Motor neuron (in vitro differentiated cells): ENCODE measurements around the gene RINL. TPM values are rescaled to one million over a fixed set of nuclear protein-coding genes. Genes with fewer than 3 reads are reported as not detected.
A peak's percentile ranks its signal among the peaks of the same experiment; 100 is the strongest.
"Not testable (repeated sequence)": the region's sequence is repeated elsewhere in the genome, so short reads cannot be mapped to it uniquely, and the experiment has no call there.

ENCODE experiments used
- ATAC-seq, 8 experiments: fragments of 200-7000 bp; cut with Tn5 transposase; replicated peaks in 6 of 8; 2 replicates each; pipeline ENCODE4 v1.8.0; 2021; ENCODE audit warnings: mild to moderate bottlenecking in 8 of 8, moderate library complexity in 8 of 8
- H3K27ac ChIP-seq, 2 donors: fragments of 250-450 bp; sonication (Bioruptor Pico); 2 replicates each; pipeline ENCODE4 v1.9.0; 2021; ENCODE audit warnings: antibody characterized with exemption in 2 of 2, mild to moderate bottlenecking in 2 of 2, moderate library complexity in 1 of 2
- H3K4me1 ChIP-seq, 2 donors: fragments of 250-450 bp; sonication (Bioruptor Pico); replicated peaks in 1 of 2; 2 replicates each; pipeline ENCODE4 v1.6.1; 2021; ENCODE audit warnings: antibody characterized with exemption in 2 of 2, mild to moderate bottlenecking in 2 of 2, moderate library complexity in 1 of 2
- H3K4me3 ChIP-seq, 5 donors: fragments of 250-450 bp; sonication (Bioruptor Pico); 2 replicates each; pipeline ENCODE4 v1.9.0; 2021; ENCODE audit warnings: antibody characterized with exemption in 5 of 5, mild to moderate bottlenecking in 5 of 5, moderate library complexity in 4 of 5
- WGBS, 10 experiments: fragments of 450-650 bp; shearing (Covaris generic); methylation state at CpG; one replicate each; pipeline ENCODE4 v1.0.0; 2022; 5-methylcytosine and 5-hydroxymethylcytosine counted together
- in situ Hi-C, 9 experiments: fragments of 400-800 bp; cut with MboI; loops; one replicate each; pipeline ENCODE4 v1.15.0; 2021; ENCODE audit warnings: low sequenced_read_pairs in 9 of 9, low pct_unique_long_range_greater_than_20kb in 2 of 9; ENCODE audit not compliant: unreplicated experiment in 9 of 9
- total RNA-seq, 8 experiments: library from RNA; unstranded; fragments of 300-600 nt; gene quantifications; 2 replicates each; pipeline versions ENCODE4 v1.2.3 to v1.2.4, GENCODE V29; 2022

The RINL gene
- total RNA-seq, 8 experiments from 2014 or later, result 1.1 to 11.0 (median 3.3) TPM

DNA sequence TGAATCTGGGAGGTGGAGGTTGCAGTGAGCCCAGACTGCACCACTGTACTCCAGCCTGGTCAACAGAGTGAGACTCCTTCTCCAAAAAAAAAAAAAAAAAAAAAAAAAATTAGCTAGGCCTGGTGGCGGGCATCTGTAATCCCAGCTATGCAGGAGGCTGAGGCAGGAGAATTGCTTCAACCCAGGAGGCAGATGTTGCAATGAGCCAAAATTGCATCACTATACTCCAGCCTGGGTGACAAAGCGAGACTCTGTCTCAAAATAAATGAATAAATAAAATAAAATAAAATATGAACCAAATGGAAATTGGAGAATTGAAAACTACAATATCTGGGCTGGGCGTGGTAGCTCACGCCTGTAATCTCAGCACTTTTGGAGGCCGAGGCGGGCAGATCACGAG, 48.9 kb downstream of the RINL start:
- 69 to 100% (median 96%) methylated on average over 1 to 7 of the region's 7 CpGs; no CpG with 5 or more reads in 1 of the 10 experiments for WGBS, 10 experiments
- peaks cover 7 to 14% of the 10 kb centered on the region in 2 donors for H3K4me1 ChIP-seq
- H3K4me3 ChIP-seq, ATAC-seq, in situ Hi-C loops, H3K27ac ChIP-seq: not testable (repeated sequence)

DNA sequence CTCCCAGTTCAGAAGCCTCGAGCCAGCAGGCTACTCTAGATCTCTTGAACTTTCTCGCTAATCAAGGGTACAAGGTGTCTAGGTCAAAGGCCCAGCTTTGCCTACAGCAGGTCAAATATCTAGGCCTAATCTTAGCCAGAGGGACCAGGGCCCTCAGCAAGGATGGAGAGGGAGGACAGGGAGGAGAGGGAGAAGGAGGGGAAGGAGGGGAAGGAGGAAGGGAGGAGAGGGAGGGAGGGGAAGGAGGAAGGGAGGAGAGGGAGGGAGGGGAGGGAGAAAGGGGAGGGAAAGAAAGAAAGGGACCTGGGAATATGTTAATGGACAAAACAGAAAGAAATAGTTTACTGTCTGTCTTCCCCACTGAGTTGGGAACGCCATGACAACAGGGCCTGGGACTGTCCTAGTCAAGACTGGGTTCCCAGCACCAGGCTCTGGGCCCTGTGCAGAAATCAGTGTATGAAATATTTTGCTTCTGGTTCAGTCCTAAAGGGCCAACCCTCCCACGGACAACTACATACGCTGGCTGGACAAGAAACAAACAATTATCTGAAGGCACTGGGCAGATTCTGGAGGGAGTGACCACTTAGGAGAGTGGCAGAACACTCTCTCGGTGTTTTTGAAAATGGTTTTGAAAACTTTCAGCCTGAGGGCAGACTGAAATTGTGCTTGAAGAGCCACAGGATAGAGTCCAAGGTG, 51.1 kb downstream of the RINL start:
- in situ Hi-C loops, result no loop called here

DNA sequence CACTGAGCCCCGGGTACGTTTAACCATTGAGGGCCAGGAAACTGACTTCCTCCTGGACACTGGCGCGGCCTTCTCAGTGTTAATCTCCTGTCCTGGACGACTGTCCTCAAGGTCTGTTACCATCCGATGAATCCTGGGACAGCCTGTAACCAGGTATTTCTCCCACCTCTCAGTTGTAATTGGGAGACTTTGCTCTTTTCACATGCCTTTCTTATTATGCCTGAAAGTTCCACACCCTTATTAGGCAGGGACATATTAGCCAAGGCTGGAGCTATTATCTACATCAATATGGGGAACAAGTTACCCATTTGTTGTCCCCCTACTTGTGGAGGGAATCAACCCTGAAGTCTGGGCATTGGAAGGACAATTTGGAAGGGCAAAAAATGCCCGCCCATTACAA, 52.1 kb downstream of the RINL start:
- H3K4me3 ChIP-seq, H3K27ac ChIP-seq, ATAC-seq, in situ Hi-C loops, H3K4me1 ChIP-seq: not testable (repeated sequence)
- 67 to 100% (median 95%) methylated on average over 1 to 6 of the region's 7 CpGs; no CpG with 5 or more reads in 5 of the 10 experiments for WGBS, 10 experiments

More for the DNA sequence above, 51.1 kb downstream of the RINL start:
- Histone ChIP-seq H3K4me3 (no peak overlapping the region), H3K4me1 (peaks cover 5 to 12% of the 10 kb centered on the region in 2 donors), H3K27ac (no peak overlapping the region)
- ATAC-seq, result no peak
- WGBS, 10 experiments, result 40 to 100% (median 72%) methylated on average over 1 to 5 of the region's 6 CpGs; no CpG with 5 or more reads in 3 of the 10 experiments

DNA sequence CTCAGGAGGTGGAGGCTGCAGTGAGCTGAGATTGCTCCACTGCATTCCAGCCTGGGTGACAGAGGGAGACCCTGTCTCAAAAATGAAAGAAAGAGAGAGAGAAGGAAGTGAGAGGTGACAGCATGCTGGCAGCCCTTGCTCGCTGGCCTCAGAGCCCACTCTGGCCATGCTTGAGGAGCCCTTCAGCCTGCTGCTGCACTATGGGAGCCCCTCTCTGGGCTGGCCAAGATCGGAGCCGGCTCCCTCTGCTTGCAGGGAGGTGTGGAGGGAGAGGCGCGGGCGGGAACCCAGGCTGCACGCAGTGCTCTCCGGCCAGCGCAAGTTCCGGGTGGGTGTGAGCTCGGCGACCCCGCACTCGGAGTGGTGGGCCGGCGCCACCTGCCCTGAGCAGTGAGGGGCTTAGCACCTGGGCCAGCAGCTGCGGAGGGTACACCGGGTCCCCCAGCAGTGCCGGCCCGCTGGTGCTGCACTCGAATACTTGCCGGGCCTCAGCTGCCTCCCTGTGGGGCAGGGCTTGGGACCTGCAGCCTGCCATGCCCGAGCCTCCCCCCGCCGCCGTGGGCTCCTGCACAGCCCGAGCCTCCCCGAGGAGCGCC, 56.7 kb downstream of the RINL start:
- in situ Hi-C loops, result not testable (repeated sequence)
- WGBS, 10 experiments, result 60 to 84% methylated on average over 1 to 5 of the region's 29 CpGs; no CpG with 5 or more reads in 8 of the 10 experiments

DNA sequence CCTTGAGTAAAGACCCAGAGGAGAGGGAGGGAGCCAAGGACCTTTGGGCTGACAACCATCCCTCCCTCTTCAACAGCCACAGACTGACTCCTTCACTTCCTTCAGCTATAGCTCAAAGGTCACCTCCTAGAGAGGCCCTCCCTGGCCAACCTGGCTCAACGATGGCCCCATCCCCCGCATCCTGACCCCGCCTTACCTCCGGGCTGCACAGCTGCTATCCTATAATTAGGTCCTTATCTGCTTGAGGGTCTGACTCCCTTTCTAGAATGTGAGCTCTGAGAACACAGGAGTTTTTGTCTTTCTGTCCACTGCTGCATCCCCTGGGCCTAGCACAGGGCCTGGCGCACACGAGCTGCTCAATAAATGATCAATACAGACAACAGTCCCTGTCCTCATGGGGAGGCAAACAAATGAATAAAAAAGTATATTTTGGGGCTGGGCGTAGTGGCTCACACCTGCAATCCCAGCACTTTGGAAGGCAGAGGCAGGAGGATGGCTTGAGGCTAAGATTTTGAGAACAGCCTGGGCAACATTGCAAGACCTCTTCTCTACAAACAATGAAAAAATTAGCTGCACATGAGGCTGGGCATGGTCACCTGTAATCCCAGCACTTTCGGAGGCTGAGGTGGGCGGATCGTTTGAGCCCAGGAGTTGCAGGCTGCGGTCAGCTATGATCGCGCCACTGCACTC, 58.7 kb downstream of the RINL start:
- H3K27ac ChIP-seq, result no peak overlapping the region
- H3K4me3 ChIP-seq, result no peak overlapping the region
- in situ Hi-C loops, result no loop called here
- peak in 1 of 8 experiments; percentile 64 for ATAC-seq
- H3K4me1 ChIP-seq, result peaks cover 0 to 2% of the 10 kb centered on the region in 2 donors
- WGBS, 10 experiments, result 87 to 100% (median 95%) methylated on average over 3 to 8 of the region's 13 CpGs; no CpG with 5 or more reads in 2 of the 10 experiments

More for the DNA sequence above, 56.7 kb downstream of the RINL start:
- H3K4me1 ChIP-seq, H3K27ac ChIP-seq, H3K4me3 ChIP-seq, ATAC-seq: not testable (repeated sequence)

Other genes with a start within 250 kb of the RINL start
- gene ACTN4, start 230.6 kb downstream of the RINL start, total RNA-seq, result 100 to 1,000 TPM in 3 of 8 experiments, 10 to 100 TPM in 5; 31.6 to 251 (median 83.9) TPM
- 1 to 10 TPM in 2 of 8 experiments, under 1 TPM in 6; 0.11 to 3.7 (median 0.53) TPM for gene CAPN12, start 133.8 kb downstream of the RINL start, total RNA-seq
- 1 to 10 TPM in 1 of 8 experiments, not detected in 7; 1.0 TPM for gene LGALS7, start 104.8 kb downstream of the RINL start, total RNA-seq
- gene LGALS7B, start 89.1 kb downstream of the RINL start, total RNA-seq, result 1 to 10 TPM in 2 of 8 experiments, not detected in 6; 1.0 to 5.0 TPM
- 1 to 10 TPM in 2 of 8 experiments, under 1 TPM in 5, not detected in 1; 0.29 to 1.4 (median 0.50) TPM for gene LGALS4, start 65.3 kb downstream of the RINL start, total RNA-seq
- 100 to 1,000 TPM in 1 of 8 experiments, 10 to 100 TPM in 7; 34.0 to 121 (median 58.9) TPM for gene ECH1, start 46.5 kb downstream of the RINL start, total RNA-seq
- 100 to 1,000 TPM; 142 to 378 (median 198) TPM for gene HNRNPL, start 28.3 kb downstream of the RINL start, total RNA-seq
- 10 to 100 TPM; 22.8 to 66.0 (median 38.1) TPM for gene SIRT2, start 21.3 kb upstream of the RINL start, total RNA-seq
- 10 to 100 TPM in 6 of 8 experiments, 1 to 10 TPM in 2; 7.1 to 26.0 (median 11.7) TPM for gene NFKBIB, start 21.7 kb upstream of the RINL start, total RNA-seq
- 1 to 10 TPM in 5 of 8 experiments, under 1 TPM in 3; 0.38 to 3.0 (median 1.5) TPM for gene CCER2, start 33.9 kb upstream of the RINL start, total RNA-seq
- gene SARS2, start 52.5 kb upstream of the RINL start, total RNA-seq, result 10 to 100 TPM in 7 of 8 experiments, 1 to 10 TPM in 1; 8.4 to 53.6 (median 19.1) TPM
- 10 to 100 TPM; 19.6 to 91.4 (median 31.0) TPM for gene MRPS12, start 52.7 kb upstream of the RINL start, total RNA-seq
- gene FBXO17, start 97.5 kb upstream of the RINL start, total RNA-seq, result 10 to 100 TPM in 3 of 8 experiments, 1 to 10 TPM in 5; 3.8 to 36.7 (median 7.7) TPM
- gene FBXO27, start 154.3 kb upstream of the RINL start, total RNA-seq, result 1 to 10 TPM in 6 of 8 experiments, under 1 TPM in 2; 0.67 to 5.4 (median 3.3) TPM
- gene ACP7, start 206.1 kb upstream of the RINL start, total RNA-seq, result under 1 TPM in 5 of 8 experiments, not detected in 3; 0.07 to 0.42 (median 0.15) TPM
- gene PAK4, start 247.5 kb upstream of the RINL start, total RNA-seq, result 10 to 100 TPM in 5 of 8 experiments, 1 to 10 TPM in 3; 6.5 to 42.8 (median 11.9) TPM